AG09319 (cell line): Measurements from ENCODE around the gene PTBP3.

Experiments
- DNase-seq: peaks from one replicate; pipeline ENCODE4 v3.0.0-alpha.2; 2010; ENCODE audit warnings: low read depth; ENCODE audit errors: extremely low read depth
- CTCF ChIP-seq: IDR thresholded peaks from 2 replicates; pipeline ENCODE4 v1.5.1; 2011; ENCODE audit warnings: low read depth, mild to moderate bottlenecking, inconsistent platforms, low read length, moderate library complexity

PTBP3 gene

GRCh38 chr9:112316258-112316943 lies 17.0 kb downstream of the PTBP3 start:
- no peak for DNase-seq

GRCh38 chr9:112315331-112316257 lies 17.8 kb downstream of the PTBP3 start:
- no peak for DNase-seq
- no peak for TF ChIP-seq CTCF

More at GRCh38 chr9:112316258-112316943, 17.0 kb downstream of the PTBP3 start:
- TF ChIP-seq CTCF: no peak

GRCh38 chr9:112312139-112312538 lies 21.3 kb downstream of the PTBP3 start:
- TF ChIP-seq CTCF: no peak
- no peak for DNase-seq

DNA sequence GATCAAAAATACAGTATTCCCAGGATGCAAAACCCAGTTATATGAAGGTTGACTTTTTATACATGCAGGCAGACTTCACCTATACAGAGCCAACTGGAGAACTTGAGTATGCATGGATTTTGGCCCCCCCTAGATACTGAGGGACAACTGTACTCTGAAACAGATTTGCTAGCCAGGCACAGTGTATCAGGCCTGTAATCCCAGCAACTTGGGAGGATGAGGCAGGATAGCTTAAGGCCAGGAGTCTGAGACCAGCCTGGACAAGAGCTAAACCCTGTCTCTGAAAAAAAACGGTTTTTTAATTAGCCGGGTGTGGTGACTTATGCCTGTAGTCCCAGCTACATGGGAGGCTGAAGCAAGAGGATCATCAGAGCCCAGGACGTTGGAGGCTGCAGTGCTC lies 21.9 kb downstream of the PTBP3 start:
- TF ChIP-seq CTCF: no peak
- no peak for DNase-seq

- TF ChIP-seq CTCF: no peak
Measured at GRCh38 chr9:112310826-112311225, 22.6 kb downstream of the PTBP3 start.

DNA sequence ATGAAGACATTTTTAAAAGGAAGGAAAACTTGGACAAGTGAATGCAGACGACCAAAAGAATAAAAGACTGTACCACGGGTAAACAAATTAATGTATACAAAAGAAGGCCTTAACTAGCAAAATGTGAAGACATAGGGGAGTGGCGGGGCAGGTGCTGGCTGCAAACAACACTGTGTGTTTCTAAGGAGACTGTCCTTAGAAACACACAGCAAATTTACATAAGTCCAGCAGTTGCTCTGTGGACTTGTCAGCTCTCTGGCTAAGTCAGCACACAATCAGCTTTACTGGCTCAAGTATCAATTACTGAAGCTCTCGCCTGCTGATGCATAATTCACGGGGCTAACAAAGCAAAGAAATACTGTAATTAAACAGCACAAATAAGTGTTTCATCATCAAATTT lies 24.8 kb downstream of the PTBP3 start:
- no peak for TF ChIP-seq CTCF
- no peak for DNase-seq

More at GRCh38 chr9:112310826-112311225, 22.6 kb downstream of the PTBP3 start:
- DNase-seq: no peak

- DNase-seq: no peak
- no peak for TF ChIP-seq CTCF
Measured at GRCh38 chr9:112301420-112301819, 32.0 kb downstream of the PTBP3 start.
